GM18861 (cell line): ENCODE results near the gene KHDRBS2.

Experiments used
- ATAC-seq: cut with Tn5 transposase; IDR thresholded peaks from one replicate; pipeline ENCODE4 v1.9.1; 2021; ENCODE audit not compliant: unreplicated experiment

KHDRBS2 gene

DNA sequence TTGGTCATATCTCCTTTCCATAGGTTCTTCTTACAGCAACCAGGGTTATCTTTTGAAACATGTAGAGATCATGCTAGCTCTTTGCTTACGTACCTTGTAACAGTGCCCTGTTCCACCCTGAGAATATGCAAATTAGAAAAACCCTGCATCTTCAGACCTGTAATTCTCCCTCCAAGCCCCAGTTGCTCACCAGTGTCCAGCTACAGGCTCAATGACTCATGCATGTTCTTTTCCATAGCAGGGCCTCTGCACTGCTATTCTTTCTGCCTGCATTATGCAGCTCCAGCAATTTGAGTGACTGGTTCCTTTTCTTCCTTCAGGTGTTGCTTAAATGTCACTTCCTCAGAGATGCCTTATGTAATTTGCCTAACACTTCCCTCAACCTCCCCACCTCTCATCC, 636.2 kb downstream of the KHDRBS2 start:
- no peak for ATAC-seq

DNA sequence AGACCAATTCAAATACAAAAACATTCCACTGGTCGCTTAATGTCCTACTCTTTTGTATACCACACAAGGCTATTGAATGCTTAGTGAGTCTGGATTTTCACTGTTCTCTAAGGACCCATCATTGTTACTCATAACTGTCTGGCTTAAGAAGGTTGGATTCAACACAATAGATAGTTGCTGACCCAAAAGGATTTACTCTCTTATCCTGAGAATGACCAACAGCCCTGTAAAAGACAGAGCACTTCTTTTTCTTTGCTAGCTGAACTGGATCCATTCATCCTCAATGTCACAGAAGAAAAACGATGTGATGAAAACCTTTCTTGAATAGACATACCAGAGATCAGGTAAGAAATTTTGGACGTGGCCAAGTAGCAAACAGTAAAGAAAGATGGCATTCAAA, 645.6 kb downstream of the KHDRBS2 start:
- ATAC-seq: no peak
